ENCODE results near the gene KRTAP5-2.
"Not testable (repeated sequence)": the region's sequence is repeated elsewhere in the genome, so short reads cannot be mapped to it uniquely, and the experiment has no call there.

GRCh38 chr11:1589191-1589963 is 8.7 kb downstream of the KRTAP5-2 start:
- not testable (repeated sequence) for TF ChIP-seq CTCF, POLR2A (IDR thresholded peaks at IDR 0.05)

All from heart left ventricle (tissue), 13 donors.